DND-41 (cell line): Measurements from ENCODE around the gene MAP2.

ENCODE experiments used
- CTCF ChIP-seq: IDR thresholded peaks from 2 replicates; pipeline ENCODE4 v1.5.1; 2012; ENCODE audit warnings: borderline replicate concordance, low read length, moderate library complexity, mild to moderate bottlenecking; ENCODE audit not compliant: poor library complexity, severe bottlenecking; ENCODE audit errors: extremely low read depth
- EZH2 ChIP-seq: IDR thresholded peaks from 3 replicates; pipeline ENCODE4 v1.6.1; 2012; ENCODE audit warnings: borderline replicate concordance, low read depth, mild to moderate bottlenecking, moderate library complexity, low read length, inconsistent platforms; ENCODE audit not compliant: severe bottlenecking

- TF ChIP-seq EZH2 (no peak), CTCF (no peak)
Observed at GRCh38 chr2:209451209-209451834, 27.5 kb downstream of the MAP2 start.
